ENCODE data around the gene RGS10.

GRCh38 chr10:119545310-119545709 lies 2.8 kb upstream of the RGS10 start:
- TF ChIP-seq CTCF (IDR thresholded peaks at IDR 0.05) (no peak), ZFX (IDR thresholded peaks at IDR 0.05; ENCODE audit: borderline replicate concordance) (no peak)
